Heart right ventricle (tissue), 16 donors: ENCODE measurements around the gene TCEAL1. TPM values are rescaled to one million over a fixed set of nuclear protein-coding genes. Genes with fewer than 3 reads are reported as not detected.
"Not testable (repeated sequence)": the region's sequence is repeated elsewhere in the genome, so short reads cannot be mapped to it uniquely, and the experiment has no call there.

ENCODE experiments used
- ATAC-seq, 8 donors: fragments of 200-7000 bp; cut with Tn5 transposase; one replicate each; pipeline ENCODE4 v1.9.1; 2020; ENCODE audit warnings: mild to moderate bottlenecking in 8 of 8, moderate library complexity in 8 of 8, moderate number of reproducible peaks in 1 of 8
- DNase-seq, 2 donors: peaks; one replicate each; pipeline ENCODE4 v3.0.0-alpha.2; 2020
- H3K27ac ChIP-seq, 10 donors: fragments of 200-600 bp; sonication (generic) in 2 of 10; one replicate each; pipeline versions ENCODE4 v1.5.0 to v1.8.0; 2020 to 2022; ENCODE audit warnings: mild to moderate bottlenecking in 3 of 10
- H3K27me3 ChIP-seq, 7 donors: fragments of 200-600 bp; one replicate each; pipeline ENCODE4 v1.8.0; 2021 to 2022; ENCODE audit warnings: mild to moderate bottlenecking in 2 of 7
- H3K36me3 ChIP-seq, 9 donors: fragments of 200-600 bp; sonication (generic) in 1 of 9; one replicate each; pipeline versions ENCODE4 v1.5.0 to v1.8.0; 2020 to 2022; ENCODE audit warnings: mild to moderate bottlenecking in 2 of 9
- H3K4me1 ChIP-seq, 9 donors: fragments of 200-600 bp; sonication (generic) in 1 of 9; one replicate each; pipeline versions ENCODE4 v1.5.0 to v1.8.0; 2020 to 2022; ENCODE audit warnings: mild to moderate bottlenecking in 4 of 9
- H3K4me3 ChIP-seq, 10 donors: fragments of 200-600 bp; sonication (generic) in 2 of 10; one replicate each; pipeline versions ENCODE4 v1.5.0 to v1.8.0; 2020 to 2022; ENCODE audit warnings: mild to moderate bottlenecking in 7 of 10, moderate library complexity in 2 of 10
- H3K9me3 ChIP-seq, 11 donors: fragments of 200-600 bp in 10 of 11; sonication (generic) in 2 of 11; one replicate each; pipeline versions ENCODE4 v1.5.0 to v1.8.0; 2013 to 2022; ENCODE audit warnings: mild to moderate bottlenecking in 2 of 11, control low read depth in 1 of 11, moderate library complexity in 1 of 11
- CTCF ChIP-seq, 9 donors: fragments of 200-600 bp; sonication (generic) in 2 of 9; IDR thresholded peaks; one replicate each; pipeline versions ENCODE4 v1.5.0 to v1.8.0; 2021 to 2022; ENCODE audit warnings: antibody characterized with exemption in 9 of 9, mild to moderate bottlenecking in 5 of 9, moderate library complexity in 1 of 9
- WGBS, 2 donors: extraction: QIAGEN DNeasy Blood & Tissue Kit; methylation state at CpG; one replicate each; pipeline ENCODE4 v1.1.7; 2013; ENCODE audit warnings: inconsistent platforms in 1 of 2; 5-methylcytosine and 5-hydroxymethylcytosine counted together
- intact Hi-C, 10 donors: fragments of 100-400 bp; cut with DNase I; formaldehyde crosslinking; loops; one replicate each; pipeline versions ENCODE4 v1.11.1 to v1.14.2; 2022
- polyA plus RNA-seq, 2 donors: library from polyadenylated mRNA; stranded (reverse); fragments of 200-250 nt; gene quantifications; one replicate each; pipeline ENCODE4 v1.2.3, GENCODE V29; 2013
- total RNA-seq, 10 donors: library from RNA; stranded (reverse); fragmentation: NEBNext Ultra II Directional in 3 of 10; extraction: Animal tissue kit (Norgen Biotek cat#: 25700) in 3 of 10; gene quantifications; one replicate each; pipeline versions ENCODE4 v1.2.1 to v1.2.4, GENCODE V29; 2021 to 2023
- donor health status: Arrhythmogenic right ventricular cardiomyopathy.
- donor health status: ischemic (EF 13 %, LVEDD 7.1; RV severe dilation, severe dysfunction).
- donor health status: healthy with polysubstance abuse.
- donor health status: DM: no; HTN: yes; CAD: no.
- donor health status: DM: no; HTN: no; CAD: no.
- donor health status: ischemic (EF 25% LVEDD 6.9; RV normal size, moderate dysfunction).
- donor health status: ischemic (EF 25% LVEDD 5.7; RV mildly dilated, moderate dysfunction).
- donor health status: healthy.
- donor health status: DM: yes; HTN: yes; CAD: no.
- donor health status: Ischemic cardiomyopathy.
- donor health status: ischemic (EF 35%, LVEDD 5.7; RV mildly dilated, moderate dysfunction).
- donor health status: nonischemic (EF 11% LVEDD 7.7; RV severe dilation, severe dysfunction).
- donor health status: DM: yes; HTN: yes; CAD: no.
- donor health status: PGD.
- donor health status: ischemic (EF 29% LVEDD 5.4; RV normal size, mild dysfunction).
- donor health status: nonischemic (EF 23%, LVEDD 6.1; RV moderate dilation, normal function).

TCEAL1 gene
- total and polyA plus RNA-seq, 12 donors = 16.6 to 33.0 (median 21.6) TPM

- WGBS, 2 donors = 82 to 97% methylated on average over 1 of the region's 1 CpG
Observed at GRCh38 chrX:103647630-103648029, 18.9 kb downstream of the TCEAL1 start.

DNA sequence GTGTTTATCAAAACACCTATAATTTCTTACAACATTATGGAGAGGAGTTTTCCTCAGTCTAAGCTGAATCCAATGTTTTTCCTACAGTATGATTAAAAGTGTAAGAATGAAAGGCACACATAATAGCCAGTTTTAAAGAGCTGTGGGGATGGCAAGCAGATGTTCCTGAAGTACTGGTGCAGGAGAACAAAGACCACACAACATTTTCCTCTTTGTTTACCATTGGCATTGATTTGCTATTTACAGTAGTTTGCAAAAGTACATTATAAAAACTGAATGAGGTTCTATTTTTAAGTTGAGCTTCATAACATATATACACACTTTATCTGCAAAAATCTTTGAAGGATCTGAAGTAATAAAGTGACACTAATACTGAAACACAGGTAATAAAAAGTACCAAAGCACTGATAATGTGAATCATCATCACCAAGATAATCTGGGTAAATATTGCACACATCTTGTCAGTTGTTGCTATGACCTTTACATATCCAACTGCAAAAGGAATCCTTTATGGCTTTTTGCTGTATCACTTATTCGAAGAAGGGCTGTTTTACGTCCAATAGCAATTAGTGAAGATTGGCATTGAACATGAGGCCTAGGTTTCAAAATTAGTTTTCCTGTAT is 22.5 kb downstream of the TCEAL1 start:
- Histone ChIP-seq H3K4me1 (no peaks in the 10 kb centered on the region), H3K36me3 (no peaks in the 10 kb centered on the region), H3K27ac (no peak overlapping the region), H3K27me3 (peaks cover 0 to 6% (median 0%) of the 10 kb centered on the region in 7 donors), H3K9me3 (peaks cover 0 to 7% (median 0%) of the 10 kb centered on the region in 11 donors), H3K4me3 (no peak overlapping the region)
- TF ChIP-seq CTCF (IDR thresholded peaks at IDR 0.05) = no peak
- intact Hi-C loops = no loop called here
- 90 to 96% methylated on average over 2 of the region's 2 CpGs for WGBS, 2 donors
- ATAC-seq = no peak
- DNase-seq = no peak

More at GRCh38 chrX:103647630-103648029, 18.9 kb downstream of the TCEAL1 start:
- Histone ChIP-seq H3K4me1 (no peaks in the 10 kb centered on the region), H3K27ac (no peak overlapping the region), H3K36me3 (no peaks in the 10 kb centered on the region), H3K4me3 (no peak overlapping the region), H3K27me3 (peaks cover 0 to 16% (median 0%) of the 10 kb centered on the region in 7 donors), H3K9me3 (peaks cover 0 to 7% (median 0%) of the 10 kb centered on the region in 11 donors)
- no peak for TF ChIP-seq CTCF (IDR thresholded peaks at IDR 0.05)
- intact Hi-C loops = no loop called here
- DNase-seq (no peak), ATAC-seq (no peak)

DNA sequence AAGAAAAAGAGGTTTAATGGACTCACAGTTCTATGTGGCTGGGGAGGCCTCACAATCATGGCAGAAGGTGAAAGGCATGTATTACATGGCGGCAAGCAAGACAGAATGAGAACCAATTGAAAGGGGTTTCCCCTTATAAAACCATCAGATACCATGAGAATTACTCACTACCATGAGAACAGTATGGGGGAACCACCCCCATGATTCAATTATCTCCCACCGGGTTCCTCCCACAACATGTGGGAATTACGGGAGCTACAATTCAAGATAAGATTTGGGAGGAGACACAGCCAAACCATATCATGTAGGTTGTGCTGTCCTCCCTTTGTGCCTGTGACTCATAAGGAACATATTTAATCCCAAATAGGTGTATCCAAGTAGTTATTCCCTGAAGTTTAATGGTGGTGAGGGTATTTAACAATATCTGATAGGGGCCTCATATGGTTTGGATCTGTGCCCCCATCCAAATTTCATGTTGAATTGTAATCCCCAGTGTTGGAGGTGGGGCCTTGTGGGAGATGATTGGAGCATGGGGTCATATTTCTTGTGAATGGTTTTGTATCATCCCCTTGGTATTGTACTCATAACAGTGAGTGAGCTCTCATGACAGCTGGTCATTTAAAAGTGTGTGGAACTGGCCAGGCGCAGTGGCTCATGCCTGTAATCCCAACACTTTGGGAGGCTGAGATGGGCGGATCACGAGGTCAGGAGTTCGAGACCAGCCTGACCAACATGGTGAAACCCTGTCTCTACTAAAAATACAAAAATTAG is 26.6 kb downstream of the TCEAL1 start:
- H3K9me3 ChIP-seq, H3K27ac ChIP-seq, intact Hi-C loops, H3K4me1 ChIP-seq, H3K4me3 ChIP-seq, ATAC-seq, DNase-seq, H3K36me3 ChIP-seq: not testable (repeated sequence)
- 90 to 92% methylated on average over 7 of the region's 7 CpGs for WGBS, 2 donors
- peaks cover 0 to 30% (median 0%) of the 10 kb centered on the region in 7 donors for H3K27me3 ChIP-seq

GRCh38 chrX:103656617-103657016 is 27.8 kb downstream of the TCEAL1 start:
- peaks cover 0 to 41% (median 0%) of the 10 kb centered on the region in 7 donors for H3K27me3 ChIP-seq
- no peak for TF ChIP-seq CTCF (IDR thresholded peaks at IDR 0.05)
- intact Hi-C loops = no loop called here
- no peak for DNase-seq
- no peak for ATAC-seq
- no peak overlapping the region for H3K27ac ChIP-seq
- no peaks in the 10 kb centered on the region for H3K9me3 ChIP-seq
- WGBS, 2 donors = 64 to 75% methylated on average over 3 of the region's 3 CpGs
- H3K4me1 ChIP-seq = no peaks in the 10 kb centered on the region
- no peak overlapping the region for H3K4me3 ChIP-seq
- no peaks in the 10 kb centered on the region for H3K36me3 ChIP-seq

DNA sequence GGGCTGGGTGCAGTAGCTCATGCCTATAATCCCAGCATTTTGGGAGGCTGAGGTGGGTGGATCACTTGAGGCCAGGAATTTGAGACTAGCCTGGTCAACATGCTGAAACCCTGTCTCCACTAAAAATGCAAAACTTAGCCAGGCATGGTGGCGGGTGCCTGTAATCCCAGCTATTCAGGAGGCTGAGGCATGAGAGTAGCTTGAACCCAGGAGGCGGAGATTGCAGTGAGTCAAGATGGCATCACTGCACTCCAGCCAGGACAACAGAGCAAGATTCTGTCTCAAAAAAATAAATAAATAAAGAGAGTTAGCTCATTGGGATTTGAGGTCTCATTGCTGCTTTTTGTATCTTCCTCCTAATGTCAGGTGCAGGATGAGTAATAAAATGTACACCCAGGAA is 28.3 kb downstream of the TCEAL1 start:
- DNase-seq, H3K27ac ChIP-seq, ATAC-seq, H3K9me3 ChIP-seq, intact Hi-C loops, H3K4me3 ChIP-seq, H3K4me1 ChIP-seq, H3K36me3 ChIP-seq: not testable (repeated sequence)
- 96 to 100% methylated on average over 2 of the region's 2 CpGs for WGBS, 2 donors
- H3K27me3 ChIP-seq = peaks cover 0 to 45% (median 0%) of the 10 kb centered on the region in 7 donors
